H1 (cell line): ENCODE results near the gene ZNF385D. TPM values are rescaled to one million over a fixed set of nuclear protein-coding genes. Genes with fewer than 3 reads are reported as not detected.

Experiments
- CTCF ChIA-PET: fragments of 300-600 bp; sonication (Branson Sonifier 250); formaldehyde crosslinking; loops from one replicate; lab custom pipeline; 2021; ENCODE audit not compliant: partially characterized antibody; lab: Charles Lee
- POLR2A ChIA-PET: fragments of 300-600 bp; sonication (Branson Sonifier 250); formaldehyde crosslinking; loops from one replicate; lab custom pipeline; 2021; ENCODE audit warnings: inconsistent platforms; ENCODE audit not compliant: partially characterized antibody; lab: Charles Lee
- DNase-seq, 2 experiments: peaks; one replicate each; pipeline versions ENCODE4 v3.0.0 to v3.0.0-alpha.2; 2010 to 2022; ENCODE audit warnings: low spot score in 2 of 2, low read depth in 1 of 2, mixed read lengths in 1 of 2
- FAIRE-seq: peaks from 2 replicates; lab custom pipeline; 2011; peaks lifted over from hg19 to GRCh38; lab: Jason Lieb, UNC
- H2AFZ ChIP-seq: 2 replicates; pipeline ENCODE4 v1.8.1; 2012; ENCODE audit warnings: low read length, inconsistent platforms
- H2AK5ac ChIP-seq: 2 replicates; pipeline ENCODE4 v1.6.1; 2013; ENCODE audit warnings: low read depth, low read length
- H2BK120ac ChIP-seq: replicated peaks from 2 replicates; pipeline ENCODE3; 2013; ENCODE audit warnings: low read depth, low read length, inconsistent platforms
- H2BK12ac ChIP-seq: 2 replicates; pipeline ENCODE4 v1.6.1; 2013; ENCODE audit warnings: low read depth, low read length
- H2BK15ac ChIP-seq: 2 replicates; pipeline ENCODE4 v1.6.1; 2013; ENCODE audit warnings: low read length
- H2BK20ac ChIP-seq: 2 replicates; pipeline ENCODE4 v1.6.1; 2013; ENCODE audit warnings: low read length
- H2BK5ac ChIP-seq: 2 replicates; pipeline ENCODE4 v1.6.1; 2013; ENCODE audit warnings: low read depth, low read length
- H3K14ac ChIP-seq: 2 replicates; pipeline ENCODE4 v1.6.1; 2013; ENCODE audit warnings: inconsistent platforms; ENCODE audit not compliant: insufficient read length
- H3K18ac ChIP-seq: 2 replicates; pipeline ENCODE4 v1.6.1; 2013; ENCODE audit warnings: low read length; ENCODE audit errors: extremely low read depth
- H3K23ac ChIP-seq: 2 replicates; pipeline ENCODE4 v1.6.1; 2013; ENCODE audit warnings: inconsistent platforms; ENCODE audit not compliant: insufficient read length
- H3K23me2 ChIP-seq: 2 replicates; pipeline ENCODE4 v1.6.1; 2013; ENCODE audit warnings: low read depth, low read length
- H3K27ac ChIP-seq: 2 replicates; pipeline ENCODE4 v1.6.1; 2011; ENCODE audit warnings: low read depth, low read length, inconsistent platforms
- H3K27me3 ChIP-seq, 4 experiments: replicated peaks in 1 of 4; 1 replicate in 1 of 4; 2 replicates in 3 of 4; pipeline versions ENCODE4 v1.6.1 to v1.8.1; 2011 to 2013; ENCODE audit warnings: low read length in 3 of 4, mild to moderate bottlenecking in 3 of 4, inconsistent platforms in 2 of 4, mixed read lengths in 2 of 4, moderate library complexity in 1 of 4; ENCODE audit not compliant: control insufficient read depth in 3 of 4, insufficient read depth in 3 of 4; ENCODE audit errors: extremely low read depth in 1 of 4
- H3K36me3 ChIP-seq, 4 experiments: 2 replicates each; pipeline versions ENCODE4 v1.6.1 to v1.8.1; 2011 to 2013; ENCODE audit warnings: mild to moderate bottlenecking in 4 of 4, low read length in 3 of 4, moderate library complexity in 2 of 4, control low read depth in 1 of 4, inconsistent platforms in 1 of 4; ENCODE audit not compliant: insufficient read depth in 4 of 4, control insufficient read depth in 2 of 4
- H3K4ac ChIP-seq: replicated peaks from 2 replicates; pipeline ENCODE3; 2013; ENCODE audit warnings: low read length, low read depth, mixed read lengths, inconsistent platforms; ENCODE audit not compliant: insufficient read length
- H3K4me1 ChIP-seq, 4 experiments: replicated peaks in 1 of 4; 1 replicate in 1 of 4; 2 replicates in 3 of 4; pipeline versions ENCODE4 v1.6.1 to v1.8.1; 2011 to 2013; ENCODE audit warnings: low read length in 3 of 4, inconsistent platforms in 2 of 4, mixed read lengths in 1 of 4; ENCODE audit not compliant: insufficient read depth in 4 of 4, control insufficient read depth in 3 of 4
- H3K4me2 ChIP-seq, 2 experiments: 2 replicates each; pipeline versions ENCODE4 v1.6.1 to v1.8.1; 2011 to 2013; ENCODE audit warnings: low read depth in 2 of 2, low read length in 2 of 2, control low read depth in 1 of 2, inconsistent platforms in 1 of 2, mild to moderate bottlenecking in 1 of 2; ENCODE audit not compliant: insufficient read depth in 1 of 2
- H3K4me3 ChIP-seq, 4 experiments: fragments of 200-600, 300-600 bp in 1 of 4; sonication (generic), shearing (Covaris generic), sonication (Bioruptor Twin) in 1 of 4; 2 replicates each; pipeline versions ENCODE4 v1.5.1 to v1.8.1; 2011 to 2016; ENCODE audit warnings: low read length in 4 of 4, low read depth in 3 of 4, control low read depth in 2 of 4, inconsistent platforms in 2 of 4, mild to moderate bottlenecking in 2 of 4, mixed read lengths in 1 of 4, moderate library complexity in 1 of 4; ENCODE audit not compliant: insufficient read depth in 2 of 4; ENCODE audit errors: extremely low read depth in 1 of 4
- H3K56ac ChIP-seq: replicated peaks from 2 replicates; pipeline ENCODE3; 2013; ENCODE audit warnings: low read depth, mild to moderate bottlenecking, mixed read lengths, low read length, inconsistent platforms; ENCODE audit not compliant: insufficient read length
- H3K79me1 ChIP-seq: 2 replicates; pipeline ENCODE4 v1.6.1; 2013; ENCODE audit warnings: low read depth, low read length, control low read depth
- H3K79me2 ChIP-seq, 2 experiments: 2 replicates each; pipeline versions ENCODE4 v1.6.1 to v1.8.1; 2012 to 2013; ENCODE audit warnings: low read length in 2 of 2, mild to moderate bottlenecking in 2 of 2, inconsistent platforms in 1 of 2; ENCODE audit not compliant: insufficient read depth in 2 of 2, control insufficient read depth in 1 of 2
- H3K9ac ChIP-seq, 4 experiments: replicated peaks in 1 of 4; 1 replicate in 1 of 4; 2 replicates in 3 of 4; pipeline versions ENCODE4 v1.6.1 to v1.8.1; 2011 to 2013; ENCODE audit warnings: low read depth in 3 of 4, low read length in 3 of 4, control low read depth in 2 of 4, mild to moderate bottlenecking in 2 of 4, moderate library complexity in 2 of 4, inconsistent platforms in 1 of 4; ENCODE audit errors: extremely low read depth in 1 of 4
- H3K9me3 ChIP-seq, 2 experiments: 2 replicates each; pipeline versions ENCODE4 v1.6.1 to v1.8.1; 2012 to 2013; ENCODE audit warnings: mild to moderate bottlenecking in 2 of 2, moderate library complexity in 2 of 2, control low read depth in 1 of 2, inconsistent platforms in 1 of 2, low read depth in 1 of 2, low read length in 1 of 2, mixed read lengths in 1 of 2; ENCODE audit not compliant: insufficient read depth in 2 of 2
- H4K20me1 ChIP-seq, 2 experiments: replicated peaks in 1 of 2; 2 replicates each; pipeline versions ENCODE3 to v1.8.1; 2011 to 2013; ENCODE audit warnings: inconsistent platforms in 2 of 2, low read length in 2 of 2, mild to moderate bottlenecking in 1 of 2; ENCODE audit not compliant: insufficient read depth in 2 of 2, control insufficient read depth in 1 of 2
- H4K5ac ChIP-seq: 2 replicates; pipeline ENCODE4 v1.6.1; 2013; ENCODE audit warnings: low read length, low read depth, mixed read lengths, inconsistent platforms; ENCODE audit not compliant: insufficient read length
- H4K8ac ChIP-seq: 2 replicates; pipeline ENCODE4 v1.8.0; 2013; ENCODE audit warnings: mild to moderate bottlenecking, moderate library complexity, low read length, inconsistent platforms; ENCODE audit not compliant: insufficient read depth; ENCODE audit errors: extremely low read depth
- H4K91ac ChIP-seq: replicated peaks from 2 replicates; pipeline ENCODE3; 2013; ENCODE audit warnings: low read length, mixed read lengths, inconsistent platforms; ENCODE audit not compliant: insufficient read length
- BRCA1 ChIP-seq: IDR thresholded peaks from 2 replicates; pipeline ENCODE4 v1.6.1; 2012; ENCODE audit warnings: low read depth, low read length, improper control_type of control experiment
- CBX8 ChIP-seq: fragments of 300-800, 300-1000 bp; sonication (generic); IDR thresholded peaks from 2 replicates; pipeline ENCODE4 v1.7.1; 2016; ENCODE audit warnings: low read depth, low read length, borderline replicate concordance
- EZH2 ChIP-seq: fragments of 200-600 bp; sonication (generic); IDR thresholded peaks from 2 replicates; pipeline ENCODE4 v1.7.1; 2012; ENCODE audit warnings: low read depth, mild to moderate bottlenecking, moderate library complexity, low read length, inconsistent platforms; ENCODE audit not compliant: severe bottlenecking
- GTF2F1 ChIP-seq: IDR thresholded peaks from 2 replicates; pipeline ENCODE4 v1.6.1; 2012; ENCODE audit warnings: low read depth, low read length, improper control_type of control experiment, borderline replicate concordance
- HDAC2 ChIP-seq, 2 experiments: fragments of 300-600 bp in 1 of 2; sonication (generic) in 1 of 2; IDR thresholded peaks; 2 replicates each; pipeline ENCODE4 v1.6.1; 2011 to 2012; ENCODE audit warnings: low read depth in 2 of 2, low read length in 2 of 2, mild to moderate bottlenecking in 2 of 2, moderate library complexity in 2 of 2, borderline replicate concordance in 1 of 2, inconsistent platforms in 1 of 2
- KDM4A ChIP-seq: IDR thresholded peaks from one replicate; pipeline ENCODE4 v1.7.1; 2012; ENCODE audit warnings: low read depth, mild to moderate bottlenecking, moderate library complexity, low read length, inconsistent platforms; ENCODE audit not compliant: severe bottlenecking
- POLR2A ChIP-seq, 2 experiments: IDR thresholded peaks; 1 replicate in 1 of 2; 2 replicates in 1 of 2; pipeline ENCODE4 v1.6.1; 2011; ENCODE audit warnings: low read depth in 2 of 2, low read length in 2 of 2, mild to moderate bottlenecking in 2 of 2; ENCODE audit errors: control extremely low read depth in 1 of 2
- SIN3A ChIP-seq, 2 experiments: IDR thresholded peaks in 1 of 2; conservative IDR thresholded peaks in 1 of 2; 2 replicates each; pipeline ENCODE4 v1.6.1; 2011 to 2012; ENCODE audit warnings: low read length in 2 of 2, improper control_type of control experiment in 1 of 2, low read depth in 1 of 2, mild to moderate bottlenecking in 1 of 2
- SIRT6 ChIP-seq: IDR thresholded peaks from one replicate; pipeline ENCODE4 v1.7.1; 2012; ENCODE audit warnings: low read length, inconsistent platforms
- SIX5 ChIP-seq: IDR thresholded peaks from 2 replicates; pipeline ENCODE4 v1.6.1; 2011; ENCODE audit warnings: mild to moderate bottlenecking, low read depth, low read length
- SP4 ChIP-seq: IDR thresholded peaks from 2 replicates; pipeline ENCODE4 v1.6.1; 2012; ENCODE audit warnings: low read length, inconsistent platforms
- YY1 ChIP-seq: IDR thresholded peaks from 2 replicates; pipeline ENCODE4 v1.6.1; 2011; ENCODE audit warnings: low read depth, mild to moderate bottlenecking, low read length
- WGBS, 2 experiments: shearing (Covaris generic) in 1 of 2; methylation state at CpG; one replicate each; pipeline versions ENCODE4 v1.1.6 to v1.1.7; 2013 to 2015; ENCODE audit warnings: low lambda C conversion rate in 2 of 2, mixed read lengths in 2 of 2, inconsistent platforms in 1 of 2, low coverage in 1 of 2, missing lambda C conversion rate in 1 of 2; ENCODE audit not compliant: insufficient replicate concordance in 2 of 2, insufficient coverage in 1 of 2, insufficient read length in 1 of 2; ENCODE audit errors: extremely low coverage in 1 of 2, missing lambda C conversion rate in 1 of 2; 5-methylcytosine and 5-hydroxymethylcytosine counted together
- polyA plus RNA-seq, 7 experiments: library from polyadenylated mRNA; depleted of rRNA in 3 of 7; stranded (reverse) in 5 of 7; unstranded in 2 of 7; fragments of >200 nt in 5 of 7; fragments of 200-250 nt in 2 of 7; gene quantifications; 1 replicate in 5 of 7; 2 replicates in 1 of 7; 4 replicates in 1 of 7; pipeline versions ENCODE4 v1.2.1 to v1.2.3, GENCODE V29; 2011 to 2013; ENCODE audit warnings: missing spikeins in 2 of 7, mixed read lengths in 2 of 7
- total RNA-seq: library from RNA; stranded (reverse); fragmentation: NEBNext Ultra II Directional; extraction: Animal tissue kit (Norgen Biotek cat#: 25700); gene quantifications from 2 replicates; pipeline ENCODE4 v1.2.1, GENCODE V29; 2021
- TF ChIP-seq, protein P1 (sequence below): IDR thresholded peaks from 2 replicates; pipeline ENCODE4 v1.6.1; 2011; ENCODE audit warnings: low read length, improper control_type of control experiment

Gene ZNF385D
- total and polyA plus RNA-seq, 2 of the 8 experiments (the other 6 are each of a cell fraction or from before 2014, with no cell fraction given) = 5.9 to 10.8 TPM

DNA sequence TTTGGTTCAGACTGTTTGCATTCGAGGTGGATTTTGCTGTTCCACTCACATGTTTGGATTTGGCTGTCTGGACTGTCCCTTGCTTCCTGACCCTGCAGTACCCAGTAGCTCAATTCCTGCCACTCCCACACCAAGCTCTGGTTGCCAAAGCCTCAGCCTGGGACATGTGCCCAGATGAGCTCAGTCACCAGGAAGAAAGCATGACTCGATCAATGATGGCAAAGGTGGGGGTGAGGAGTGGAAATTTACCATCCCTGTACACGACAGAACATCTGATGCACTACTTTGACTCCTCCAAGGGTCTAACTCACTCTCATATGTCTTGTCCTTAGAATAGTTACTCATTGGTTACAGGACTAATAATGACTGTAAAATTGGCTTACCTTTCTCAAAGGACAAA, 45.2 kb downstream of the ZNF385D start:
- no peak overlapping the region for H2BK120ac ChIP-seq
- POLR2A ChIA-PET = interaction anchor here (0.6 kb wide), 1 partner anchor 45 kb away, joined by 3 read pairs; no protein-coding TSS in a partner anchor
- H3K14ac ChIP-seq = no peak overlapping the region
- H2BK5ac ChIP-seq = no peak overlapping the region
- no peak overlapping the region for H3K4ac ChIP-seq
- H2BK20ac ChIP-seq = no peak overlapping the region
- no peak overlapping the region for H3K56ac ChIP-seq
- no peak overlapping the region for H2AK5ac ChIP-seq
- H3K4me2 ChIP-seq = no peak overlapping the region
- peaks cover 0 to 6% of the 10 kb centered on the region in 2 experiments; a peak in 2 of 4 replicates for H3K9me3 ChIP-seq
- 93% methylated on average over 3 of the region's 3 CpGs; no CpG with 5 or more reads in 1 of the 2 experiments for WGBS, 2 experiments
- no peaks in the 10 kb centered on the region for H3K36me3 ChIP-seq
- no peaks in the 10 kb centered on the region for H3K4me1 ChIP-seq
- H2AFZ ChIP-seq = no peak overlapping the region
- no peak overlapping the region for H3K23ac ChIP-seq
- no peak overlapping the region for H3K27ac ChIP-seq
- no peak overlapping the region for H4K8ac ChIP-seq
- no peak overlapping the region for H3K9ac ChIP-seq
- no peaks in the 10 kb centered on the region for H3K79me1 ChIP-seq
- no peak overlapping the region for H2BK12ac ChIP-seq
- CTCF ChIA-PET = interaction anchor here (0.8 kb wide), 1 partner anchor 47 kb away, joined by 4 read pairs; no protein-coding TSS in a partner anchor
- no peak overlapping the region for H2BK15ac ChIP-seq
- DNase-seq = no peak
- TF ChIP-seq SIN3A (conservative IDR thresholded peaks at IDR 0.05 in 1 of 2, IDR thresholded peaks at IDR 0.05 in 1 of 2; ENCODE audit: low read depth in 1 of 2, low read length in 2 of 2) = no peak
- no peak for TF ChIP-seq HDAC2 (IDR thresholded peaks at IDR 0.05; ENCODE audit: borderline replicate concordance in 1 of 2, low read depth in 2 of 2, low read length in 2 of 2)
- no peak for TF ChIP-seq BRCA1
- no peak for TF ChIP-seq KDM4A
- no peak for TF ChIP-seq SIX5
- TF ChIP-seq SIRT6 = no peak
- TF ChIP-seq, protein P1, sequence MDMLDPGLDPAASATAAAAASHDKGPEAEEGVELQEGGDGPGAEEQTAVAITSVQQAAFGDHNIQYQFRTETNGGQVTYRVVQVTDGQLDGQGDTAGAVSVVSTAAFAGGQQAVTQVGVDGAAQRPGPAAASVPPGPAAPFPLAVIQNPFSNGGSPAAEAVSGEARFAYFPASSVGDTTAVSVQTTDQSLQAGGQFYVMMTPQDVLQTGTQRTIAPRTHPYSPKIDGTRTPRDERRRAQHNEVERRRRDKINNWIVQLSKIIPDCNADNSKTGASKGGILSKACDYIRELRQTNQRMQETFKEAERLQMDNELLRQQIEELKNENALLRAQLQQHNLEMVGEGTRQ = no peak
- no peak for TF ChIP-seq SP4
- TF ChIP-seq YY1 = no peak
- no peak for TF ChIP-seq EZH2
- TF ChIP-seq GTF2F1 = no peak
- TF ChIP-seq CBX8 = no peak
- no peak for TF ChIP-seq POLR2A (IDR thresholded peaks at IDR 0.05; ENCODE audit: control extremely low read depth in 1 of 2, low read depth in 2 of 2, low read length in 2 of 2)
- no peaks in the 10 kb centered on the region for H4K20me1 ChIP-seq
- no peak overlapping the region for H4K91ac ChIP-seq
- H4K5ac ChIP-seq = no peak overlapping the region
- no peaks in the 10 kb centered on the region for H3K79me2 ChIP-seq
- H3K27me3 ChIP-seq = no peaks in the 10 kb centered on the region
- no peaks in the 10 kb centered on the region for H3K23me2 ChIP-seq
- no peak overlapping the region for H3K18ac ChIP-seq
- H3K4me3 ChIP-seq = no peak overlapping the region
- FAIRE-seq = no peak
